ENCODE data around the gene TNFRSF14.
A peak's percentile ranks its signal among the peaks of the same experiment; 100 is the strongest.

TNFRSF14 gene

DNA sequence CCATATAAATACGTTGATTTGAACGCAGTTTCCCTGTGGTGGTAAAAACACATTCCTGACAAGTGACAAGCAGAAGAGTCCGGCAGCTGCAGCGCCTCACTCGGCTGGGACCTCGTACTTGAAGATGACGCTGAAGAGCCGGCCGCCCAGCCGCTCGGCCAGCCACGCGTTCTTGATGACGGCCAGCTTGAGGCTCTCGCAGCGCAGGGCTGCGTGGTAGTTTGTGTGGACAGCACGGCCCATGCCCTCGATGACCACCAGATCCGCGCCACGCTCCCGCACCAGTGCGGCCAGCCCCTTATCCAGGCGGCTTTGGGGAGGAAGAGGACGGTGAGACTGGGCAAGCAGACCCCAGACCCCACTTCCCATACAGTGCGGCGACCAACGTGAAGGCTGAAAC lies 47.4 kb upstream of the TNFRSF14 start:
- Histone ChIP-seq H3K36me3 (replicated peaks in 1 of 2; ENCODE audit: control insufficient read depth in 2 of 2, insufficient read depth in 2 of 2, low read length in 2 of 2) (peaks cover 48 to 66% of the 10 kb centered on the region in 2 donors), H3K23ac (ENCODE audit: low read depth, low read length, poor library complexity) (peak overlapping the region; percentile 55), H3K4me3 (ENCODE audit: low read length in 2 of 2) (no peak overlapping the region), H4K91ac (ENCODE audit: low read depth, low read length, poor library complexity) (no peak overlapping the region), H2AFZ (ENCODE audit: low read length) (no peak overlapping the region), H4K8ac (ENCODE audit: low read depth, low read length) (no peak overlapping the region), H3K4me1 (ENCODE audit: control insufficient read depth in 2 of 2, insufficient read depth in 1 of 2, low read depth in 1 of 2, low read length in 2 of 2) (no peaks in the 10 kb centered on the region), H3K79me1 (ENCODE audit: low read depth, low read length) (peaks cover 7% of the 10 kb centered on the region), H2BK120ac (ENCODE audit: low read depth, low read length) (no peak overlapping the region), H3K4ac (ENCODE audit: low read length) (no peak overlapping the region), H2BK5ac (ENCODE audit: low read length) (no peak overlapping the region), H3K4me2 (ENCODE audit: insufficient read depth, low read length, poor library complexity, severe bottlenecking) (no peak overlapping the region), H3K9ac (ENCODE audit: low read depth, low read length, poor library complexity) (no peak overlapping the region), H3K18ac (ENCODE audit: low read length) (no peak overlapping the region), H2BK12ac (ENCODE audit: low read length) (no peak overlapping the region), H3K27ac (replicated peaks; ENCODE audit: low read length) (no peak overlapping the region), H2AK5ac (ENCODE audit: low read depth, low read length) (no peak overlapping the region), H3K9me3 (replicated peaks in 1 of 2; ENCODE audit: control insufficient read depth in 2 of 2, insufficient read depth in 1 of 2, low read depth in 1 of 2, low read length in 2 of 2) (no peaks in the 10 kb centered on the region), H3K27me3 (ENCODE audit: control insufficient read depth in 3 of 3, insufficient read depth in 3 of 3, low read depth in 1 of 3, low read length in 3 of 3) (no peaks in the 10 kb centered on the region), H2BK15ac (ENCODE audit: low read length) (no peak overlapping the region), H3K14ac (ENCODE audit: low read length) (no peak overlapping the region)
- no peak for DNase-seq (ENCODE audit: low spot score)
- no CpG with 5 or more reads among the region's 29 CpGs for WGBS, 2 donors (ENCODE audit: extremely low coverage in 2 of 2, insufficient read length in 2 of 2, insufficient replicate concordance in 1 of 2)

DNA sequence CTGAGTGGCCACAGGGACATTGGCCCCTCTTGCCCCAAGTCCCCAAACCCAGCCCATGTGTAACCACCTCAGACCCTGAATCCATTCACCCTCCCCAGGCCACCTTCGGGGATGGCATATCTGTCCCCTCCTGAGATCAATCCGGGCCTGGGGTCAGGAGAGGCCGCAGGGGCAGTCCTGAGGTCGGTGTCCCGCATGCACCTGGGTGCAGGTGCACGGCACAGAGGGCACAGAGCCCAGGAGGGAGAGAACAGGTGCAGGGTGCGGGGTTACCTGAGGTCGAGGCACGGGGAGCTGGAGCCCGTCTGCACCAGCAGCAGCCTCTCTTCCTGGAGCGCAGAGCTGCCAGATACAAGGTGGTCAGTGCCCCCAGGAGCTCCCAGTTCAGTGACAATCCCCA lies 46.6 kb upstream of the TNFRSF14 start:
- H3K79me1 ChIP-seq (ENCODE audit: low read depth, low read length) = peaks cover 9% of the 10 kb centered on the region
- no peak overlapping the region for H2BK15ac ChIP-seq (ENCODE audit: low read length)
- no peak overlapping the region for H3K4me2 ChIP-seq (ENCODE audit: insufficient read depth, low read length, poor library complexity, severe bottlenecking)
- no peak overlapping the region for H4K91ac ChIP-seq (ENCODE audit: low read depth, low read length, poor library complexity)
- H3K18ac ChIP-seq (ENCODE audit: low read length) = no peak overlapping the region
- H3K9me3 ChIP-seq (replicated peaks in 1 of 2; ENCODE audit: control insufficient read depth in 2 of 2, insufficient read depth in 1 of 2, low read depth in 1 of 2, low read length in 2 of 2) = no peaks in the 10 kb centered on the region
- H4K8ac ChIP-seq (ENCODE audit: low read depth, low read length) = no peak overlapping the region
- H2BK120ac ChIP-seq (ENCODE audit: low read depth, low read length) = no peak overlapping the region
- no peak overlapping the region for H2AK5ac ChIP-seq (ENCODE audit: low read depth, low read length)
- H3K23ac ChIP-seq (ENCODE audit: low read depth, low read length, poor library complexity) = no peak overlapping the region
- no peak overlapping the region for H3K27ac ChIP-seq (replicated peaks; ENCODE audit: low read length)
- no peak overlapping the region for H3K9ac ChIP-seq (ENCODE audit: low read depth, low read length, poor library complexity)
- H3K27me3 ChIP-seq (ENCODE audit: control insufficient read depth in 3 of 3, insufficient read depth in 3 of 3, low read depth in 1 of 3, low read length in 3 of 3) = no peaks in the 10 kb centered on the region
- H3K4me3 ChIP-seq (ENCODE audit: low read length in 2 of 2) = no peak overlapping the region
- no peak overlapping the region for H2AFZ ChIP-seq (ENCODE audit: low read length)
- no CpG with 5 or more reads among the region's 11 CpGs for WGBS, 2 donors (ENCODE audit: extremely low coverage in 2 of 2, insufficient read length in 2 of 2, insufficient replicate concordance in 1 of 2)
- no peak overlapping the region for H2BK12ac ChIP-seq (ENCODE audit: low read length)
- no peak overlapping the region for H3K14ac ChIP-seq (ENCODE audit: low read length)
- DNase-seq (ENCODE audit: low spot score) = no peak
- H2BK5ac ChIP-seq (ENCODE audit: low read length) = no peak overlapping the region
- H3K4me1 ChIP-seq (ENCODE audit: control insufficient read depth in 2 of 2, insufficient read depth in 1 of 2, low read depth in 1 of 2, low read length in 2 of 2) = no peaks in the 10 kb centered on the region
- H3K4ac ChIP-seq (ENCODE audit: low read length) = no peak overlapping the region
- H3K36me3 ChIP-seq (replicated peaks in 1 of 2; ENCODE audit: control insufficient read depth in 2 of 2, insufficient read depth in 2 of 2, low read length in 2 of 2) = peaks cover 54 to 73% of the 10 kb centered on the region in 2 donors

DNA sequence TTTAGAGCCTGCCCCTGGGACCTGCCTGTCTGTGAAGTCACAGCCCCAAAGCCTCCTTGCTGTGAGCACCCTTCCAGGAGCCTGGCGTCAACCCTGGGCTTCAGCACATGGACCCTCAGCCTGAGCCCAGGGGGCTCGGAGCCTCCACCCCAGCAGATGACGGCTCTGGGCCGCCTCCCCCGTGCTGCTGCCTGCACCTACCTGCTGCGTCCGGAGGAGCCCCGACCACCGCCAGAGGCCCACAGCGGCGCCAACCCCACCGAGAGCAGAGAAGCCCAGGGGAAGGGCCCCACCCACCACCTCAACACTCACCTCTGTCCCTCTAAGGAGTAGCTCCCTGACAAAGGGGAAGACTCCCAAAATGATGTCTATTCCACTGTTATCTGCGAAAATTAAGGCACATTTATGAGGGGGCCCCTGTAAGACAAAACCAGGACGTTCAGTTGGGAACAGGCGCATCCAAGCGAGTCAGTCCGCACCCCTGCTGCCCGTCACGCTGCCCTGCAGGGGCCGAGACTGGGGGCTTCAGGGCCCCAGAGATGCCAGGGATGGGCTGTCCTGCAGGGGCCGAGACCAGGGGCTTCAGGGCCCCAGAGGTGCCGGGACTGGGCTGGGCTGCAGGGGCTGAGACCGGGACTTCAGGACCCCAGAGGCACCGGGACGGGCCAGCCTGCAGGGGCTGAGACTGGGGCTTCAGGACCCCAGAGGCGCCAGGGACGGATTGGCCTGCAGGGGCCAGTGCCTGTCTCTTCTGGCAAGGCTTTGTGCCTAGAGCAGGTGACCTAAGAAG lies 45.6 kb upstream of the TNFRSF14 start:
- H3K9ac ChIP-seq (ENCODE audit: low read depth, low read length, poor library complexity) = no peak overlapping the region
- peak overlapping the region; percentile 53 for H2BK5ac ChIP-seq (ENCODE audit: low read length)
- no peak overlapping the region for H2AK5ac ChIP-seq (ENCODE audit: low read depth, low read length)
- H3K14ac ChIP-seq (ENCODE audit: low read length) = no peak overlapping the region
- H3K23ac ChIP-seq (ENCODE audit: low read depth, low read length, poor library complexity) = no peak overlapping the region
- H3K4me1 ChIP-seq (ENCODE audit: control insufficient read depth in 2 of 2, insufficient read depth in 1 of 2, low read depth in 1 of 2, low read length in 2 of 2) = no peaks in the 10 kb centered on the region
- no peak overlapping the region for H2BK120ac ChIP-seq (ENCODE audit: low read depth, low read length)
- H4K8ac ChIP-seq (ENCODE audit: low read depth, low read length) = no peak overlapping the region
- no peak for DNase-seq (ENCODE audit: low spot score)
- no peak overlapping the region for H3K4ac ChIP-seq (ENCODE audit: low read length)
- H3K36me3 ChIP-seq (replicated peaks in 1 of 2; ENCODE audit: control insufficient read depth in 2 of 2, insufficient read depth in 2 of 2, low read length in 2 of 2) = peaks cover 60 to 83% of the 10 kb centered on the region in 2 donors
- no peak overlapping the region for H2BK12ac ChIP-seq (ENCODE audit: low read length)
- no peak overlapping the region for H3K4me2 ChIP-seq (ENCODE audit: insufficient read depth, low read length, poor library complexity, severe bottlenecking)
- H3K27ac ChIP-seq (replicated peaks; ENCODE audit: low read length) = no peak overlapping the region
- H3K4me3 ChIP-seq (ENCODE audit: low read length in 2 of 2) = no peak overlapping the region
- H2BK15ac ChIP-seq (ENCODE audit: low read length) = no peak overlapping the region
- no peaks in the 10 kb centered on the region for H3K27me3 ChIP-seq (ENCODE audit: control insufficient read depth in 3 of 3, insufficient read depth in 3 of 3, low read depth in 1 of 3, low read length in 3 of 3)
- peaks cover 10% of the 10 kb centered on the region for H3K79me1 ChIP-seq (ENCODE audit: low read depth, low read length)
- no CpG with 5 or more reads among the region's 27 CpGs for WGBS, 2 donors (ENCODE audit: extremely low coverage in 2 of 2, insufficient read length in 2 of 2, insufficient replicate concordance in 1 of 2)
- H3K18ac ChIP-seq (ENCODE audit: low read length) = no peak overlapping the region
- no peak overlapping the region for H4K91ac ChIP-seq (ENCODE audit: low read depth, low read length, poor library complexity)
- no peaks in the 10 kb centered on the region for H3K9me3 ChIP-seq (replicated peaks in 1 of 2; ENCODE audit: control insufficient read depth in 2 of 2, insufficient read depth in 1 of 2, low read depth in 1 of 2, low read length in 2 of 2)
- H2AFZ ChIP-seq (ENCODE audit: low read length) = no peak overlapping the region

DNA sequence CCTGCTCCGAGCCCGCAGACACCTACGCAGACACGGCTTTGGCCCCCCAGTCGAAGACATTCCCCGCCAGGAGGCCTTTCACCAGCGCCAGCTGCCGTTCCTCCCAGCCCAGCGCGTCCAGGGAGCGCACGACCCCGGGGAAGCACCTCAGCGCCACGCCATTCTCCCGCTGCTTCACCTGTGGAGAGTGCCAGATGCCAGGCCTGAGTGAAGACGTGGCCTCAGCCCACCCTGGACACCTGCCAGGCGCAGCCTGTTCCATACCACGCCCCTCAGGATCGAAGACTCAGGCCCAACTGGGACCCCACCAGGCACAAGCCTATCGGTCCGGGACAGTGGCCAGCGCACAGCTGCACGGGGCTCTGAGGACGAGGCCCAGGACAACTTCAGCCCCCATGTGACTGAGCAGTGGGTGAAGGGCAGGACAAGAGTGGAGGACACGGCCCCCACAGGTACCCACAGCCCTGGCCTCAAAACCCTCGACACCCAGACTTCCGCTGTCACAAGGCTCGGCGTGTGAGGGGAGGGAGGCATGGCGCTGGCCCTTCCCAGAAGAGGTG lies 43.2 kb upstream of the TNFRSF14 start:
- Histone ChIP-seq H3K36me3 (replicated peaks in 1 of 2; ENCODE audit: control insufficient read depth in 2 of 2, insufficient read depth in 2 of 2, low read length in 2 of 2) (peaks cover 76 to 97% of the 10 kb centered on the region in 2 donors), H3K27me3 (ENCODE audit: control insufficient read depth in 3 of 3, insufficient read depth in 3 of 3, low read depth in 1 of 3, low read length in 3 of 3) (no peaks in the 10 kb centered on the region), H2AFZ (ENCODE audit: low read length) (no peak overlapping the region), H3K14ac (ENCODE audit: low read length) (no peak overlapping the region), H3K4me1 (ENCODE audit: control insufficient read depth in 2 of 2, insufficient read depth in 1 of 2, low read depth in 1 of 2, low read length in 2 of 2) (no peaks in the 10 kb centered on the region), H3K4me2 (ENCODE audit: insufficient read depth, low read length, poor library complexity, severe bottlenecking) (no peak overlapping the region), H2BK5ac (ENCODE audit: low read length) (no peak overlapping the region), H2AK5ac (ENCODE audit: low read depth, low read length) (no peak overlapping the region), H2BK15ac (ENCODE audit: low read length) (no peak overlapping the region), H3K79me1 (ENCODE audit: low read depth, low read length) (peaks cover 13% of the 10 kb centered on the region), H3K27ac (replicated peaks; ENCODE audit: low read length) (no peak overlapping the region), H3K9me3 (replicated peaks in 1 of 2; ENCODE audit: control insufficient read depth in 2 of 2, insufficient read depth in 1 of 2, low read depth in 1 of 2, low read length in 2 of 2) (no peaks in the 10 kb centered on the region), H3K4me3 (ENCODE audit: low read length in 2 of 2) (no peak overlapping the region), H3K9ac (ENCODE audit: low read depth, low read length, poor library complexity) (no peak overlapping the region), H3K23ac (ENCODE audit: low read depth, low read length, poor library complexity) (peak overlapping the region; percentile 34), H4K8ac (ENCODE audit: low read depth, low read length) (no peak overlapping the region), H4K91ac (ENCODE audit: low read depth, low read length, poor library complexity) (no peak overlapping the region), H2BK120ac (ENCODE audit: low read depth, low read length) (peak overlapping the region; percentile 31), H2BK12ac (ENCODE audit: low read length) (no peak overlapping the region), H3K4ac (ENCODE audit: low read length) (no peak overlapping the region), H3K18ac (ENCODE audit: low read length) (peak overlapping the region; percentile 41)
- DNase-seq (ENCODE audit: low spot score) = no peak
- WGBS, 2 donors (ENCODE audit: extremely low coverage in 2 of 2, insufficient read length in 2 of 2, insufficient replicate concordance in 1 of 2) = no CpG with 5 or more reads among the region's 31 CpGs

Measured in neuronal stem cell (in vitro differentiated cells).